ENCODE data around the gene ERLIN1.

ERLIN1 gene

DNA sequence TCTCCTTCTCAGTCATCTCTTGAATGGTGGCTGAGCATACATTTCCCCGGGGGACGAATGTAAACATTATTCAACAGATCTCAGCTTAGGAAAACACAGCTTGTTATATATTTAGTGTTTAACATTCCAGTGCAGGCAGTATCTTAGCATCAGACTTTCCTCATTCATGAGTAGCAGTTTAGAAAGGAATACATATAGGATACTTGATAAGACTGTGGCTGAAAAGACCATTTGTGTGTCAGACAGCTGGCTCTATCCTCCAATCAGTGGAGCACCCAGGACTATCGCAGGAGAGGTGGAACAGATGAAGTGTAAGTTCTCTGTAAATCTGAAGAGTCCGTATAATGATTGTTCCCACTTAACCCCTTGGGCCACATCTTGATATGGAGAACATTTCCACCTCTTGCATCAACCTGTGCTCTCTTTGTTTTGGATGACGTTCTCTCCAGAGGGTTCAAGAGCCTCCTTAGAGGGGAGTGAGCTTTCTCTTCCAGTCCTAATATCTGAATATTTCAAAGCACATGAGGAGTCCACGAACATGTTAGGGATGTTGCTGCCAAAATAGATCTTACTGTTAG, 34.0 kb downstream of the ERLIN1 start:
- Histone ChIP-seq H3K4ac (ENCODE audit: low read depth, low read length) (no peak overlapping the region), H3K23ac (ENCODE audit: low read length) (no peak overlapping the region), H3K27me3 (ENCODE audit: insufficient read depth, low read length, poor library complexity) (no peaks in the 10 kb centered on the region), H3K4me1 (ENCODE audit: control insufficient read depth, low read depth, low read length) (no peaks in the 10 kb centered on the region), H4K8ac (ENCODE audit: low read depth, low read length) (no peak overlapping the region), H2BK15ac (replicated peaks; ENCODE audit: low read depth) (no peak overlapping the region), H3K36me3 (ENCODE audit: control insufficient read depth, insufficient read depth, low read length) (peaks cover 3% of the 10 kb centered on the region), H3K79me1 (ENCODE audit: low read length) (no peaks in the 10 kb centered on the region), H2BK120ac (ENCODE audit: low read depth, low read length) (no peak overlapping the region), H3K4me2 (ENCODE audit: low read length) (no peak overlapping the region), H3K79me2 (ENCODE audit: control insufficient read depth, insufficient read depth, low read length) (no peaks in the 10 kb centered on the region), H3K18ac (ENCODE audit: low read length) (no peak overlapping the region), H3K27ac (ENCODE audit: low read depth, low read length) (no peak overlapping the region), H3K9ac (ENCODE audit: low read length) (no peak overlapping the region), H4K5ac (ENCODE audit: low read length) (no peak overlapping the region), H2AK5ac (ENCODE audit: low read length) (no peak overlapping the region), H3K4me3 (ENCODE audit: low read length) (no peak overlapping the region), H3K56ac (ENCODE audit: low read length) (no peak overlapping the region), H2BK5ac (ENCODE audit: low read length) (no peak overlapping the region)
- no peak for DNase-seq
- WGBS (ENCODE audit: extremely low coverage, insufficient coverage, low lambda C conversion rate): no CpG with 5 or more reads among the region's 6 CpGs

DNA sequence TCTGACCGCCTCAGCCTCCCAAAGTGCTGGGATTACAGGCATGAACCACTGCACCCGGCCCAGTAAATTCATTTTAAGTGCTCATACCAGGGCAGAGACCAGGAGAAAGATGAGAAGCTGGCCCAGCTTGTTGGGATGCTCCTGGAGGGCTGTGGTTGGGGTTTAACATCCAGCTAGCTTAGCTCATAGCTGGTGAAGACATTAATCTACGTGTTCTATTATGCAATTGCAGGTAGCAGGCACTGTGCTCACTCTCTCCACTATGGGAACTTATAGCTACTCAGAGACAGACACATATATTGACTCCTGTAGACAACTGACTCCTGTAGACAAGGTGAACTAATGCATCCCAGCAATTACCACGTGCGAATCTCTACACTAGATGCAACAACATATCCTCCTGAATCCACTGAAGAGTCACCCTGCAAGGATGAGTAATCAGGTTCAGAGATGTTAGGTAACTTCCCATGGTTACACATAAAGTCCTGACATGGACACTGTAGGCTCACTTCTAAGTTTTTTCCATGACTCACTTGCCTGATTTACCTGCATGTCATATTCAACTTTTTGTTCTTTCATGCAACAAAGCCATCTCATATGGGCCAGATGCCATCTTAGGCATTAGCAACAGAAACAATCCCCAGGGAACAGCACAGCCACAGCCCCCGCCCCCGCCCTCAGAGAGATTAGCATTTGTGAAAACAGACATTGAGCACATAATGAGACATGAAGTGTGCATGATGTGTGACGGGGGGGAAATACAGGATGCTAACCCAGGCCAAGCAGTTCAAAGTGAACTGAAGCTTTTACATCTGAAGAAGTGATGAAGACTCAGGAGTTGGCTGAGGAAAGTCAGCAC, 37.2 kb downstream of the ERLIN1 start:
- Histone ChIP-seq H3K4me2 (ENCODE audit: low read length) (no peak overlapping the region), H3K27me3 (ENCODE audit: insufficient read depth, low read length, poor library complexity) (no peaks in the 10 kb centered on the region), H3K4me1 (ENCODE audit: control insufficient read depth, low read depth, low read length) (no peaks in the 10 kb centered on the region), H2BK15ac (replicated peaks; ENCODE audit: low read depth) (no peak overlapping the region), H3K56ac (ENCODE audit: low read length) (no peak overlapping the region), H3K27ac (ENCODE audit: low read depth, low read length) (no peak overlapping the region), H3K4ac (ENCODE audit: low read depth, low read length) (no peak overlapping the region), H3K4me3 (ENCODE audit: low read length) (no peak overlapping the region), H3K9ac (ENCODE audit: low read length) (no peak overlapping the region), H2BK120ac (ENCODE audit: low read depth, low read length) (no peak overlapping the region), H2BK5ac (ENCODE audit: low read length) (no peak overlapping the region), H2AK5ac (ENCODE audit: low read length) (no peak overlapping the region), H4K8ac (ENCODE audit: low read depth, low read length) (no peak overlapping the region), H3K18ac (ENCODE audit: low read length) (no peak overlapping the region), H3K79me2 (ENCODE audit: control insufficient read depth, insufficient read depth, low read length) (no peaks in the 10 kb centered on the region), H4K5ac (ENCODE audit: low read length) (no peak overlapping the region), H3K23ac (ENCODE audit: low read length) (no peak overlapping the region), H3K79me1 (ENCODE audit: low read length) (no peaks in the 10 kb centered on the region), H3K36me3 (ENCODE audit: control insufficient read depth, insufficient read depth, low read length) (peaks cover 3% of the 10 kb centered on the region)
- DNase-seq: no peak
- no CpG with 5 or more reads among the region's 8 CpGs for WGBS (ENCODE audit: extremely low coverage, insufficient coverage, low lambda C conversion rate)

DNA sequence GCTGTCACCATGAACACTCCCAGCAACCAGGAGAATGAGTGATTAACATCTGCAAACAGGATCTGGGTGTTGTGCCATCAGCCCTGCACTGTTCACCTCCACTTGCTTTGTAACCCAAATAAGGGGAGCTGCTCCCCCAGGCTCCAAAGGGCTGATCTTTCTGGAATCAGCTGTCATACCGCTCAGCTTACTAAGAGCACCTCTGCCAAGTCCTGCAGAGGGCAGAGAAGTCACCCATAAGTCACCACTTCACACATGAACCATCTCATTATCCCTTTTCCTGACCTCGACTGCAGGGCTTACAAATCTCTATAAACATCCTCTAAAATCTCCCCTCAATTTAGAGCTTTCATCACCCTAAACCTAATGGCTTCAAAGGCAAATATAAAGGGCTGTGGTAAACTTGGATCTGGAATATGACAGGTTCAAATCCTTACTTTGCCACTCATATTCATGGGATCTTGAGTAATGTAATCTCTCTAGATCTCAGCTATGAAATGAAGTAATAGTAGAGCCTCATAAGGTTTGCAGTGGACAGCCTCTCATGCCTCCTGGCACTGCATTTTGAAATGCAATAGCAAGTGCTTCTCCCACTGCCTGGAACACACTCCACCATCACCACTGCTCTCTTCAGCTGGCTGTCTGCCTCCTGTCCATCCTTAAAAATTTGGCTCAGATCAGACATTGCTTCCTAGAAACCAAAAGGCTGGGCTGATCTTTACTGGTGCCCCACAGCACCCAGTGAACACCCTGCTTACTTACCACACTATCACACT, 38.8 kb downstream of the ERLIN1 start:
- no peak overlapping the region for H3K4me3 ChIP-seq (ENCODE audit: low read length)
- WGBS (ENCODE audit: extremely low coverage, insufficient coverage, low lambda C conversion rate): no CpG with 5 or more reads among the region's 2 CpGs
- H3K4me2 ChIP-seq (ENCODE audit: low read length): no peak overlapping the region

GRCh38 chr10:100146398-100146797, 39.4 kb downstream of the ERLIN1 start:
- no peak overlapping the region for H3K4me3 ChIP-seq (ENCODE audit: low read length)
- H3K27ac ChIP-seq (ENCODE audit: low read depth, low read length): no peak overlapping the region
- no peaks in the 10 kb centered on the region for H3K27me3 ChIP-seq (ENCODE audit: insufficient read depth, low read length, poor library complexity)
- no peak overlapping the region for H3K18ac ChIP-seq (ENCODE audit: low read length)
- H2BK15ac ChIP-seq (replicated peaks; ENCODE audit: low read depth): no peak overlapping the region
- H3K36me3 ChIP-seq (ENCODE audit: control insufficient read depth, insufficient read depth, low read length): no peaks in the 10 kb centered on the region
- no peak overlapping the region for H3K4me2 ChIP-seq (ENCODE audit: low read length)
- no peaks in the 10 kb centered on the region for H3K4me1 ChIP-seq (ENCODE audit: control insufficient read depth, low read depth, low read length)
- no peak for DNase-seq
- H3K79me1 ChIP-seq (ENCODE audit: low read length): no peaks in the 10 kb centered on the region
- H4K5ac ChIP-seq (ENCODE audit: low read length): no peak overlapping the region
- H2BK120ac ChIP-seq (ENCODE audit: low read depth, low read length): no peak overlapping the region
- H3K79me2 ChIP-seq (ENCODE audit: control insufficient read depth, insufficient read depth, low read length): no peaks in the 10 kb centered on the region
- no peak overlapping the region for H3K23ac ChIP-seq (ENCODE audit: low read length)
- no peak overlapping the region for H3K9ac ChIP-seq (ENCODE audit: low read length)
- no peak overlapping the region for H2AK5ac ChIP-seq (ENCODE audit: low read length)
- H3K4ac ChIP-seq (ENCODE audit: low read depth, low read length): no peak overlapping the region
- H2BK5ac ChIP-seq (ENCODE audit: low read length): no peak overlapping the region
- no peak overlapping the region for H4K8ac ChIP-seq (ENCODE audit: low read depth, low read length)
- H3K56ac ChIP-seq (ENCODE audit: low read length): no peak overlapping the region
- WGBS (ENCODE audit: extremely low coverage, insufficient coverage, low lambda C conversion rate): no CpG with 5 or more reads among the region's 4 CpGs

More for the DNA sequence above, 38.8 kb downstream of the ERLIN1 start:
- Histone ChIP-seq H4K8ac (ENCODE audit: low read depth, low read length) (no peak overlapping the region), H3K4me1 (ENCODE audit: control insufficient read depth, low read depth, low read length) (no peaks in the 10 kb centered on the region), H3K27me3 (ENCODE audit: insufficient read depth, low read length, poor library complexity) (no peaks in the 10 kb centered on the region), H3K56ac (ENCODE audit: low read length) (no peak overlapping the region), H3K18ac (ENCODE audit: low read length) (no peak overlapping the region), H3K9ac (ENCODE audit: low read length) (no peak overlapping the region), H3K79me1 (ENCODE audit: low read length) (no peaks in the 10 kb centered on the region), H2BK15ac (replicated peaks; ENCODE audit: low read depth) (no peak overlapping the region), H3K27ac (ENCODE audit: low read depth, low read length) (no peak overlapping the region), H3K4ac (ENCODE audit: low read depth, low read length) (no peak overlapping the region), H3K23ac (ENCODE audit: low read length) (no peak overlapping the region), H2BK5ac (ENCODE audit: low read length) (no peak overlapping the region), H2AK5ac (ENCODE audit: low read length) (no peak overlapping the region), H3K79me2 (ENCODE audit: control insufficient read depth, insufficient read depth, low read length) (no peaks in the 10 kb centered on the region), H2BK120ac (ENCODE audit: low read depth, low read length) (no peak overlapping the region), H3K36me3 (ENCODE audit: control insufficient read depth, insufficient read depth, low read length) (no peaks in the 10 kb centered on the region), H4K5ac (ENCODE audit: low read length) (no peak overlapping the region)
- no peak for DNase-seq

DNA sequence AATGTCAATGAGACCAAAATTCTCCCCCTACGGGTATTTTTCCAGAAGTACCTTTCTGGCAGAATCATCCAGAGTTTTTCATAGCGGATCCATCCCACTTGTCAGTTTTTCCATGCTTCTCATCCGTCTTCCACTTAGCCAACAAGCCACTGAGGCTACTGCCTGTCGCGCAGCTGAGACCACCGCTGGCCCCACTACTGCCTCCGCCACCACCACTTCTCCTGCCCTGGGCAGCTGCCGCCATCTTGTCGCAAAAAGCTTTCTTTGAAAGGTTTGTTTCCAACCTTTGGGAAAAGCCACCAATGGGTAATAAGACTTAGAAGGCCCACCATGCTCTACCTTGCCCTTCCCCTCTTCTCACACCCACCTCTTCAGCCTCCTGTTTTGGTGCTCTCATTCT, 42.1 kb downstream of the ERLIN1 start:
- Histone ChIP-seq H4K5ac (ENCODE audit: low read length) (no peak overlapping the region), H3K56ac (ENCODE audit: low read length) (no peak overlapping the region), H2AK5ac (ENCODE audit: low read length) (no peak overlapping the region), H2BK5ac (ENCODE audit: low read length) (no peak overlapping the region), H3K23ac (ENCODE audit: low read length) (no peak overlapping the region), H2BK15ac (replicated peaks; ENCODE audit: low read depth) (no peak overlapping the region), H3K4me2 (ENCODE audit: low read length) (no peak overlapping the region), H3K4me1 (ENCODE audit: control insufficient read depth, low read depth, low read length) (no peaks in the 10 kb centered on the region), H2BK120ac (ENCODE audit: low read depth, low read length) (no peak overlapping the region), H4K8ac (ENCODE audit: low read depth, low read length) (no peak overlapping the region), H3K18ac (ENCODE audit: low read length) (no peak overlapping the region), H3K4ac (ENCODE audit: low read depth, low read length) (no peak overlapping the region), H3K9ac (ENCODE audit: low read length) (no peak overlapping the region), H3K27me3 (ENCODE audit: insufficient read depth, low read length, poor library complexity) (no peaks in the 10 kb centered on the region), H3K79me1 (ENCODE audit: low read length) (no peaks in the 10 kb centered on the region), H3K36me3 (ENCODE audit: control insufficient read depth, insufficient read depth, low read length) (no peaks in the 10 kb centered on the region), H3K27ac (ENCODE audit: low read depth, low read length) (no peak overlapping the region), H3K4me3 (ENCODE audit: low read length) (no peak overlapping the region), H3K79me2 (ENCODE audit: control insufficient read depth, insufficient read depth, low read length) (no peaks in the 10 kb centered on the region)
- no CpG with 5 or more reads among the region's 9 CpGs for WGBS (ENCODE audit: extremely low coverage, insufficient coverage, low lambda C conversion rate)
- DNase-seq: no peak
